ENCODE data around the gene CCDC89. TPM values are rescaled to one million over a fixed set of nuclear protein-coding genes. Genes with fewer than 3 reads are reported as not detected.

Gene CCDC89
- total RNA-seq, 4 donors from 2014 or later, result 0.77 to 14.0 (median 4.4) TPM; not detected in 1

DNA sequence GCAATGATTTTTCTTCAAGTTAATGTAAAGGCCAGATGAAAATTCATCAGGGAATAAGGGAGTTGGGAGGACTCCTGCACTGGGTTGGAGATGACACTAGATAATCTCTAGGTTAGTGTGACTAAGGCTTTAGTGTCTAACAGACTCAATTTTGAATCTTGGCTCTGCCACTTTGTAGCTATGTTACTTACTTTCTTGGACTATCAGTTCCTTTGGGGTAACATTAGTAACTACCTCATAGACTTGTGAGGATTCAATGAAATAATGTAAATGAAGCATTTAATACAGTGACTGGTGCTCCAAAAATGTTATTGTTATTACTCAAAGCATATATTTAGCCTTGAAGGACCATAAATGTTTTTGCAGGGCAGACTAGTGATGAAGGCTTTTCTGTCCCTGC is 9.6 kb upstream of the CCDC89 start:
- TF ChIP-seq, protein P1, sequence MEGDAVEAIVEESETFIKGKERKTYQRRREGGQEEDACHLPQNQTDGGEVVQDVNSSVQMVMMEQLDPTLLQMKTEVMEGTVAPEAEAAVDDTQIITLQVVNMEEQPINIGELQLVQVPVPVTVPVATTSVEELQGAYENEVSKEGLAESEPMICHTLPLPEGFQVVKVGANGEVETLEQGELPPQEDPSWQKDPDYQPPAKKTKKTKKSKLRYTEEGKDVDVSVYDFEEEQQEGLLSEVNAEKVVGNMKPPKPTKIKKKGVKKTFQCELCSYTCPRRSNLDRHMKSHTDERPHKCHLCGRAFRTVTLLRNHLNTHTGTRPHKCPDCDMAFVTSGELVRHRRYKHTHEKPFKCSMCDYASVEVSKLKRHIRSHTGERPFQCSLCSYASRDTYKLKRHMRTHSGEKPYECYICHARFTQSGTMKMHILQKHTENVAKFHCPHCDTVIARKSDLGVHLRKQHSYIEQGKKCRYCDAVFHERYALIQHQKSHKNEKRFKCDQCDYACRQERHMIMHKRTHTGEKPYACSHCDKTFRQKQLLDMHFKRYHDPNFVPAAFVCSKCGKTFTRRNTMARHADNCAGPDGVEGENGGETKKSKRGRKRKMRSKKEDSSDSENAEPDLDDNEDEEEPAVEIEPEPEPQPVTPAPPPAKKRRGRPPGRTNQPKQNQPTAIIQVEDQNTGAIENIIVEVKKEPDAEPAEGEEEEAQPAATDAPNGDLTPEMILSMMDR (IDR thresholded peaks at IDR 0.05), result no peak
- TF ChIP-seq POLR2A (IDR thresholded peaks at IDR 0.05), result no peak
- intact Hi-C loops (cut with DNase I; ENCODE audit: low total_unique reads), result no loop called here
- Histone ChIP-seq H3K27me3 (no peaks in the 10 kb centered on the region), H3K4me1 (no peaks in the 10 kb centered on the region), H3K36me3 (no peaks in the 10 kb centered on the region), H3K27ac (no peak overlapping the region), H3K4me3 (no peak overlapping the region), H3K9me3 (no peaks in the 10 kb centered on the region)
- no peak for DNase-seq

DNA sequence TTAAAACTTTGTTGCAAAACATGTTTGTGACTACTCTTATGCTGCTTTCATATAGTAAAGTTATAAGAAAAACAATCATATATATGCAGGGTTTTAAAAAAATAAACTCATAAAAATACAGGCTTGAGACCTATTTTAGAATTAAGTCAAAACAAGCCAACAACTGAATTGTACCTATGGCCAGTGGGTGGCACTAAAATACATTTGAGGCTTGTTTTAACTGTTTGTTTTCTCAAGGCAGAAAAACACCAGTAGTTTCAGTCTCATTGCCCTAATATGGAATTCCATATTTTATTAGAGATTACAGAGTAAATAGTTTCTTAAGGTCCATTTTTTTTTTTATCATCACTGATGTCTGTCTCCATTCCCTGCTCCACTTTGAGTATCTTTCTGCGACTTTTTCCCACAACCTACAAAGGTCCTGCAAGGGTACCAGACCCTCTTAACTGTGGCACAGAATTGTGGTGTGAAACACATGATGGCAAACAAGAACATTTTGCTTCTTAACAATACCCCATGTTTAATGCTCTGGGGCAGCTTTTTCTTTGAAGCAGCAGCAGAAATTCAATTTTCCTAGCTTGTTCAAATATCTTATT is 8.5 kb upstream of the CCDC89 start:
- H3K27ac ChIP-seq, result no peak overlapping the region
- H3K27me3 ChIP-seq, result no peaks in the 10 kb centered on the region
- no peaks in the 10 kb centered on the region for H3K4me1 ChIP-seq
- no peaks in the 10 kb centered on the region for H3K9me3 ChIP-seq
- no peak for DNase-seq
- no peak for TF ChIP-seq POLR2A (IDR thresholded peaks at IDR 0.05)
- TF ChIP-seq, protein P1 (IDR thresholded peaks at IDR 0.05), result peak; percentile 32 to 42 (median 37)
- H3K36me3 ChIP-seq, result no peaks in the 10 kb centered on the region
- H3K4me3 ChIP-seq, result no peak overlapping the region
- intact Hi-C loops (cut with DNase I; ENCODE audit: low total_unique reads), result no loop called here

DNA sequence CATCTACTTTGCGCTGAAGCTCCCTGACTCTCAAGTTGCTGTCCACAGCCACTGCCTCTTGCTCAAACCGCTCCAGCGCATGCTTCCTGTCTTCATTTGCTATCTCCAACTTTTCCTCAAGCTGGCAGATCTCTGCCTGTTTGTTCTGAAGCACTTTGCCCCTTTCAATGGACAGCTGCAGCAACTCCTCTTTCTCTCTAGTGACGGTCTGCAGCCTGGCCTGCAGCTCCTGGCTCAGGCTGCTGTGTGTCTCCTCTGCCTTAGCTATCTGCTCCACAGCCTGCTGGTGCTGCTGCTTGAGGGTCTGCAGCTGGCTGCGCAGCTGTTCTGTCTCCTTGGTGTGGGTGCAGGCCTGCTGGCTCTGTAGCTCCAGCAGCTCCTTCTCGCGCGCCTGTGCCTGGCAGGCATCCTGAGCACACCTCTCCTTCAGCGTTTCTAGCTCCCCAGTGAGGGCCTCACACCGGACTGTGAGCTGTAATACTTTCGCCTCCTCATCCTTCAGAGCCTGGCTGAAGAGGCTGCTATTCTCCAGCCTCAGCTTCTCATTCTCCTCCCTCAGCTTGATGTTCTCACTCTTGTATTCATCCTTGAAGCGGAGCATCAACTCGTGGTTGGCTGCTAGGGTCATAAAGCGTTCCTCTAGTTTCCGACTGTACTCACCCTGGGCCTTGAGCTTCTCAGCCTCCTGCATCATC is 723 bp downstream of the CCDC89 start:
- no peaks in the 10 kb centered on the region for H3K27me3 ChIP-seq
- H3K9me3 ChIP-seq, result no peaks in the 10 kb centered on the region
- TF ChIP-seq POLR2A (IDR thresholded peaks at IDR 0.05), result no peak
- TF ChIP-seq, protein P1 (IDR thresholded peaks at IDR 0.05), result no peak
- H3K4me1 ChIP-seq, result peaks cover 6% of the 10 kb centered on the region in 2 donors
- intact Hi-C loops (cut with DNase I; ENCODE audit: low total_unique reads), result no loop called here
- H3K27ac ChIP-seq, result peak overlapping the region; percentile 75 to 83
- no peaks in the 10 kb centered on the region for H3K36me3 ChIP-seq
- peak overlapping the region; percentile 45 to 54 for H3K4me3 ChIP-seq
- DNase-seq, result peak; percentile 28 to 37

DNA sequence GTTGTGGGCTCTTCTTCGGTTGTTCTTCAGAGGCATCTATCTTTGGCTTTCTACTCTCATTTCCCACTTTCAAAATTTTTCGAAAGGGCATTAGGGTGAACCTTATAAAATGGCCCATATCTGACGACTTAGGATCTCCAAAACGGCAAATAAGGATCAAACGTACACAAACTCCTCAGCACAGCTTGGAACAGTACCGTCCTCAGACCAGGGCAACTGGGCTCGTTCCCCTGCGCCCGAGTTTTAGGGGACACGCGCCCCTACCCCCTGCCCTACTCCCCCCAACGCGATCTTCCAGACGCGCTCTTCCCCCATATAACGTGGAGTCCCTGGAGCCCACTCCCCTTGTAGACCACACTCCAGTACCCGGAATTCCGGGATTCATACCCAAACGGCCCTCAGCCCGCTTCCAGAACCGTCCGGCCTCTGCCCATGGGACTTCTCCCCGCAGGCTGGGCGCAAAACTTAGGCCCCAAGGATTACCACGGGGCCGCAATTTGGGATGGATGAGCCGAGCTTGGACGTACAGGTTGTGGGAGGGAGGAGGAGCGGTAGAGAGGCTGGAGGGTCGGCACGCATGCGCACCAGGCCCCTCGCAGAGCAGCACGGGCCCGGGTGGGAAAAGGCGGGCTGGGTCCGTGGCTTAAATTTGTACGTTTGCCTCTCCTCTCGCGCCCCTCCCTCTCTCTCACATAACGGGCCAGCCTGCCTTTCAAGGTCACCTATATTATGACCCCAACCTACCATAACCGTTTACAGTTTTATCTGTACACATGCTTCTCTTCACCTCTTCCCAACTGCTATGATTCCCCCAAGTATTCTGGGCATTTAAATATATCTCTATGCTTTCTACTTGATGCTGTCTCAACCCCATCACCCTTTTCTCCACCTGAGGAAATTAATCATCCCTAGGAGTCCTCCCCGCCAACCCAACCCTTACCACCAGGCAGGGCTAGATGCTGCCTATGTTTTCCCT is 3.4 kb downstream of the CCDC89 start:
- TF ChIP-seq, protein P1 (IDR thresholded peaks at IDR 0.05), result no peak
- peak in 1 of 2 donors; percentile 31 for TF ChIP-seq POLR2A (IDR thresholded peaks at IDR 0.05)
- no peaks in the 10 kb centered on the region for H3K27me3 ChIP-seq
- H3K4me3 ChIP-seq, result peak overlapping the region; percentile 47 to 55
- peak overlapping the region; percentile 74 to 76 for H3K27ac ChIP-seq
- intact Hi-C loops (cut with DNase I; ENCODE audit: low total_unique reads), result no loop called here
- H3K9me3 ChIP-seq, result no peaks in the 10 kb centered on the region
- H3K4me1 ChIP-seq, result peaks cover 6% of the 10 kb centered on the region in 2 donors
- H3K36me3 ChIP-seq, result no peaks in the 10 kb centered on the region
- peak; percentile 73 to 76 for DNase-seq

All from uterus (tissue), 4 donors.